AG08395 (cell line): ENCODE data around the gene DDIAS.
"Not testable (repeated sequence)": the region's sequence is repeated elsewhere in the genome, so short reads cannot be mapped to it uniquely, and the experiment has no call there.

Experiments
- DNase-seq: peaks from one replicate; pipeline ENCODE4 v3.0.0; 2012; ENCODE audit warnings: mixed read lengths, low spot score

Gene DDIAS

GRCh38 chr11:82927264-82927880, 25.8 kb downstream of the DDIAS start:
- peak; percentile 65 for DNase-seq

- DNase-seq, result no peak
Measured at GRCh38 chr11:82929121-82929520, 27.6 kb downstream of the DDIAS start.

- no peak for DNase-seq
Measured at GRCh38 chr11:82930229-82930628, 28.7 kb downstream of the DDIAS start.

GRCh38 chr11:82930734-82931133, 29.2 kb downstream of the DDIAS start:
- DNase-seq, result no peak

- no peak for DNase-seq
Measured at GRCh38 chr11:82932564-82932963, 31.0 kb downstream of the DDIAS start.

GRCh38 chr11:82936261-82936660, 34.7 kb downstream of the DDIAS start:
- no peak for DNase-seq

GRCh38 chr11:82937554-82937953, 36.0 kb downstream of the DDIAS start:
- DNase-seq, result no peak

GRCh38 chr11:82939456-82939855, 37.9 kb downstream of the DDIAS start:
- DNase-seq, result no peak

GRCh38 chr11:82942376-82942775, 40.8 kb downstream of the DDIAS start:
- no peak for DNase-seq

GRCh38 chr11:82943430-82943829, 41.9 kb downstream of the DDIAS start:
- DNase-seq, result not testable (repeated sequence)

- DNase-seq, result no peak
Measured at GRCh38 chr11:82944198-82944597, 42.7 kb downstream of the DDIAS start.

GRCh38 chr11:82945041-82945440, 43.5 kb downstream of the DDIAS start:
- not testable (repeated sequence) for DNase-seq

- no peak for DNase-seq
Measured at GRCh38 chr11:82945682-82946081, 44.1 kb downstream of the DDIAS start.

GRCh38 chr11:82949352-82949751, 47.8 kb downstream of the DDIAS start:
- DNase-seq, result no peak

GRCh38 chr11:82950502-82950901, 49.0 kb downstream of the DDIAS start:
- DNase-seq, result not testable (repeated sequence)

GRCh38 chr11:82955736-82956453, 54.4 kb downstream of the DDIAS start:
- not testable (repeated sequence) for DNase-seq

- DNase-seq, result no peak
Measured at GRCh38 chr11:82959987-82960778, 58.6 kb downstream of the DDIAS start.

GRCh38 chr11:82960779-82961143, 59.2 kb downstream of the DDIAS start:
- DNase-seq, result no peak

- not testable (repeated sequence) for DNase-seq
Measured at GRCh38 chr11:82962021-82962420, 60.5 kb downstream of the DDIAS start.

GRCh38 chr11:82967381-82967780, 65.8 kb downstream of the DDIAS start:
- DNase-seq, result no peak

- DNase-seq, result no peak
Measured at GRCh38 chr11:82969811-82970210, 68.3 kb downstream of the DDIAS start.

GRCh38 chr11:82970507-82971083, 69.1 kb downstream of the DDIAS start:
- DNase-seq, result not testable (repeated sequence)

GRCh38 chr11:82971519-82971946, 70.0 kb downstream of the DDIAS start:
- not testable (repeated sequence) for DNase-seq
